Heart right ventricle (tissue), 16 donors: Measurements from ENCODE around the gene SMIM44. TPM values are rescaled to one million over a fixed set of nuclear protein-coding genes. Genes with fewer than 3 reads are reported as not detected.

ENCODE experiments used
- ATAC-seq, 8 donors: fragments of 200-7000 bp; cut with Tn5 transposase; one replicate each; pipeline ENCODE4 v1.9.1; 2020; ENCODE audit warnings: mild to moderate bottlenecking in 8 of 8, moderate library complexity in 8 of 8, moderate number of reproducible peaks in 1 of 8
- DNase-seq, 2 donors: peaks; one replicate each; pipeline ENCODE4 v3.0.0-alpha.2; 2020
- H3K27ac ChIP-seq, 10 donors: fragments of 200-600 bp; sonication (generic) in 2 of 10; one replicate each; pipeline versions ENCODE4 v1.5.0 to v1.8.0; 2020 to 2022; ENCODE audit warnings: mild to moderate bottlenecking in 3 of 10
- H3K27me3 ChIP-seq, 7 donors: fragments of 200-600 bp; one replicate each; pipeline ENCODE4 v1.8.0; 2021 to 2022; ENCODE audit warnings: mild to moderate bottlenecking in 2 of 7
- H3K36me3 ChIP-seq, 9 donors: fragments of 200-600 bp; sonication (generic) in 1 of 9; one replicate each; pipeline versions ENCODE4 v1.5.0 to v1.8.0; 2020 to 2022; ENCODE audit warnings: mild to moderate bottlenecking in 2 of 9
- H3K4me1 ChIP-seq, 9 donors: fragments of 200-600 bp; sonication (generic) in 1 of 9; one replicate each; pipeline versions ENCODE4 v1.5.0 to v1.8.0; 2020 to 2022; ENCODE audit warnings: mild to moderate bottlenecking in 4 of 9
- H3K4me3 ChIP-seq, 10 donors: fragments of 200-600 bp; sonication (generic) in 2 of 10; one replicate each; pipeline versions ENCODE4 v1.5.0 to v1.8.0; 2020 to 2022; ENCODE audit warnings: mild to moderate bottlenecking in 7 of 10, moderate library complexity in 2 of 10
- H3K9me3 ChIP-seq, 11 donors: fragments of 200-600 bp in 10 of 11; sonication (generic) in 2 of 11; one replicate each; pipeline versions ENCODE4 v1.5.0 to v1.8.0; 2013 to 2022; ENCODE audit warnings: mild to moderate bottlenecking in 2 of 11, control low read depth in 1 of 11, moderate library complexity in 1 of 11
- WGBS, 2 donors: extraction: QIAGEN DNeasy Blood & Tissue Kit; methylation state at CpG; one replicate each; pipeline ENCODE4 v1.1.7; 2013; ENCODE audit warnings: inconsistent platforms in 1 of 2; 5-methylcytosine and 5-hydroxymethylcytosine counted together
- intact Hi-C, 10 donors: fragments of 100-400 bp; cut with DNase I; formaldehyde crosslinking; loops; one replicate each; pipeline versions ENCODE4 v1.11.1 to v1.14.2; 2022
- polyA plus RNA-seq, 2 donors: library from polyadenylated mRNA; stranded (reverse); fragments of 200-250 nt; gene quantifications; one replicate each; pipeline ENCODE4 v1.2.3, GENCODE V29; 2013
- total RNA-seq, 10 donors: library from RNA; stranded (reverse); fragmentation: NEBNext Ultra II Directional in 3 of 10; extraction: Animal tissue kit (Norgen Biotek cat#: 25700) in 3 of 10; gene quantifications; one replicate each; pipeline versions ENCODE4 v1.2.1 to v1.2.4, GENCODE V29; 2021 to 2023
- TF ChIP-seq, protein P1 (sequence below), 9 donors: fragments of 200-600 bp; sonication (generic) in 2 of 9; IDR thresholded peaks; one replicate each; pipeline versions ENCODE4 v1.5.0 to v1.8.0; 2021 to 2022; ENCODE audit warnings: antibody characterized with exemption in 9 of 9, mild to moderate bottlenecking in 5 of 9, moderate library complexity in 1 of 9
- donor health status: Arrhythmogenic right ventricular cardiomyopathy.
- donor health status: ischemic (EF 13 %, LVEDD 7.1; RV severe dilation, severe dysfunction).
- donor health status: healthy with polysubstance abuse.
- donor health status: DM: no; HTN: yes; CAD: no.
- donor health status: DM: no; HTN: no; CAD: no.
- donor health status: ischemic (EF 25% LVEDD 6.9; RV normal size, moderate dysfunction).
- donor health status: ischemic (EF 25% LVEDD 5.7; RV mildly dilated, moderate dysfunction).
- donor health status: healthy.
- donor health status: DM: yes; HTN: yes; CAD: no.
- donor health status: Ischemic cardiomyopathy.
- donor health status: ischemic (EF 35%, LVEDD 5.7; RV mildly dilated, moderate dysfunction).
- donor health status: nonischemic (EF 11% LVEDD 7.7; RV severe dilation, severe dysfunction).
- donor health status: DM: yes; HTN: yes; CAD: no.
- donor health status: PGD.
- donor health status: ischemic (EF 29% LVEDD 5.4; RV normal size, mild dysfunction).
- donor health status: nonischemic (EF 23%, LVEDD 6.1; RV moderate dilation, normal function).

SMIM44 gene
- total and polyA plus RNA-seq, 12 donors = not detected

GRCh38 chr19:3433805-3434540 is 49.3 kb downstream of the SMIM44 start:
- DNase-seq (no peak), ATAC-seq (no peak)
- Histone ChIP-seq H3K9me3 (no peaks in the 10 kb centered on the region), H3K4me3 (peak overlapping the region in 2 of 10 donors; percentile 53 to 57), H3K27ac (peak overlapping the region; percentile 75 to 94 (median 88)), H3K27me3 (no peaks in the 10 kb centered on the region), H3K36me3 (peaks cover 0 to 63% (median 23%) of the 10 kb centered on the region in 9 donors), H3K4me1 (peaks cover 7 to 53% (median 37%) of the 10 kb centered on the region in 9 donors)
- TF ChIP-seq, protein P1, sequence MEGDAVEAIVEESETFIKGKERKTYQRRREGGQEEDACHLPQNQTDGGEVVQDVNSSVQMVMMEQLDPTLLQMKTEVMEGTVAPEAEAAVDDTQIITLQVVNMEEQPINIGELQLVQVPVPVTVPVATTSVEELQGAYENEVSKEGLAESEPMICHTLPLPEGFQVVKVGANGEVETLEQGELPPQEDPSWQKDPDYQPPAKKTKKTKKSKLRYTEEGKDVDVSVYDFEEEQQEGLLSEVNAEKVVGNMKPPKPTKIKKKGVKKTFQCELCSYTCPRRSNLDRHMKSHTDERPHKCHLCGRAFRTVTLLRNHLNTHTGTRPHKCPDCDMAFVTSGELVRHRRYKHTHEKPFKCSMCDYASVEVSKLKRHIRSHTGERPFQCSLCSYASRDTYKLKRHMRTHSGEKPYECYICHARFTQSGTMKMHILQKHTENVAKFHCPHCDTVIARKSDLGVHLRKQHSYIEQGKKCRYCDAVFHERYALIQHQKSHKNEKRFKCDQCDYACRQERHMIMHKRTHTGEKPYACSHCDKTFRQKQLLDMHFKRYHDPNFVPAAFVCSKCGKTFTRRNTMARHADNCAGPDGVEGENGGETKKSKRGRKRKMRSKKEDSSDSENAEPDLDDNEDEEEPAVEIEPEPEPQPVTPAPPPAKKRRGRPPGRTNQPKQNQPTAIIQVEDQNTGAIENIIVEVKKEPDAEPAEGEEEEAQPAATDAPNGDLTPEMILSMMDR (IDR thresholded peaks at IDR 0.05) = no peak
- intact Hi-C loops = loop anchor here in 4 of 10 donors (5.0 kb wide), 4 partner anchors 33 to 107 kb away; no protein-coding TSS in a partner anchor
- 94 to 95% methylated on average over 11 of the region's 11 CpGs for WGBS, 2 donors

- Histone ChIP-seq H3K36me3 (peaks cover 0 to 56% (median 19%) of the 10 kb centered on the region in 9 donors), H3K4me1 (peaks cover 7 to 59% (median 38%) of the 10 kb centered on the region in 9 donors), H3K27me3 (no peaks in the 10 kb centered on the region), H3K4me3 (no peak overlapping the region), H3K9me3 (no peaks in the 10 kb centered on the region), H3K27ac (peak overlapping the region in 9 of 10 donors; percentile 29 to 94 (median 89))
- TF ChIP-seq, protein P1 (IDR thresholded peaks at IDR 0.05) = no peak
- ATAC-seq = no peak
- WGBS, 2 donors = 59 to 63% methylated on average over 12 of the region's 12 CpGs
- intact Hi-C loops = loop anchor here in 4 of 10 donors (5.0 kb wide), 4 partner anchors 34 to 106 kb away; no protein-coding TSS in a partner anchor
- no peak for DNase-seq
These were observed 49.9 kb downstream of the SMIM44 start for GRCh38 chr19:3433313-3433712.

Other genes starting within 250 kb of the SMIM44 start
- gene NFIC, start 116.9 kb downstream of the SMIM44 start, total RNA-seq = 100 to 1,000 TPM; 132 to 217 (median 161) TPM
- gene NFIC, start 116.9 kb downstream of the SMIM44 start, polyA plus RNA-seq = 100 to 1,000 TPM in 1 of 2 donors, 10 to 100 TPM in 1; 52.3 to 147 TPM
- not detected for gene SMIM24, start 2.9 kb downstream of the SMIM44 start, total RNA-seq
- gene SMIM24, start 2.9 kb downstream of the SMIM44 start, polyA plus RNA-seq = not detected
- 10 to 100 TPM in 5 of 10 donors, 1 to 10 TPM in 5; 7.2 to 14.9 (median 9.4) TPM for gene DOHH, start 17.2 kb upstream of the SMIM44 start, total RNA-seq
- gene DOHH, start 17.2 kb upstream of the SMIM44 start, polyA plus RNA-seq = 10 to 100 TPM; 13.2 to 30.4 TPM
- 10 to 100 TPM; 21.0 to 30.8 (median 27.1) TPM for gene FZR1, start 22.9 kb upstream of the SMIM44 start, total RNA-seq
- gene FZR1, start 22.9 kb upstream of the SMIM44 start, polyA plus RNA-seq = 10 to 100 TPM; 13.5 to 15.2 TPM
- gene TEKTIP1, start 55.7 kb upstream of the SMIM44 start, total RNA-seq = 1 to 10 TPM in 2 of 10 donors, under 1 TPM in 8; 0.38 to 1.3 (median 0.79) TPM
- gene TEKTIP1, start 55.7 kb upstream of the SMIM44 start, polyA plus RNA-seq = under 1 TPM in 1 of 2 donors, not detected in 1; 0.09 TPM
- 10 to 100 TPM; 11.6 to 41.3 (median 21.0) TPM for gene MFSD12, start 74.1 kb upstream of the SMIM44 start, total RNA-seq
- 10 to 100 TPM; 24.3 to 43.2 TPM for gene MFSD12, start 74.1 kb upstream of the SMIM44 start, polyA plus RNA-seq
- gene HMG20B, start 89.5 kb upstream of the SMIM44 start, total RNA-seq = 10 to 100 TPM; 19.5 to 49.3 (median 30.3) TPM
- 10 to 100 TPM; 65.2 to 73.3 TPM for gene HMG20B, start 89.5 kb upstream of the SMIM44 start, polyA plus RNA-seq
- gene GIPC3, start 102.0 kb upstream of the SMIM44 start, total RNA-seq = 1 to 10 TPM; 1.3 to 2.8 (median 2.1) TPM
- 1 to 10 TPM in 1 of 2 donors, under 1 TPM in 1; 0.90 to 2.4 TPM for gene GIPC3, start 102.0 kb upstream of the SMIM44 start, polyA plus RNA-seq
- 1 to 10 TPM; 1.6 to 4.0 (median 3.0) TPM for gene TBXA2R, start 123.4 kb upstream of the SMIM44 start, total RNA-seq
- 1 to 10 TPM; 2.9 to 3.4 TPM for gene TBXA2R, start 123.4 kb upstream of the SMIM44 start, polyA plus RNA-seq
- gene CACTIN, start 143.3 kb upstream of the SMIM44 start, total RNA-seq = 10 to 100 TPM in 9 of 10 donors, 1 to 10 TPM in 1; 9.7 to 15.8 (median 12.1) TPM
- 10 to 100 TPM; 15.8 to 17.6 TPM for gene CACTIN, start 143.3 kb upstream of the SMIM44 start, polyA plus RNA-seq
- 10 to 100 TPM; 28.2 to 46.6 (median 36.3) TPM for gene PIP5K1C, start 217.0 kb upstream of the SMIM44 start, total RNA-seq
- gene PIP5K1C, start 217.0 kb upstream of the SMIM44 start, polyA plus RNA-seq = 10 to 100 TPM; 18.3 to 18.9 TPM
- under 1 TPM in 3 of 10 donors, not detected in 7; 0.15 to 0.49 (median 0.34) TPM for gene TJP3, start 224.9 kb upstream of the SMIM44 start, total RNA-seq
- under 1 TPM in 1 of 2 donors, not detected in 1; 0.06 TPM for gene TJP3, start 224.9 kb upstream of the SMIM44 start, polyA plus RNA-seq